HK-2 (cell line): ENCODE measurements around the gene DIRAS1.
A peak's percentile ranks its signal among the peaks of the same experiment; 100 is the strongest.
"Not testable (repeated sequence)": the region's sequence is repeated elsewhere in the genome, so short reads cannot be mapped to it uniquely, and the experiment has no call there.

Experiments
- DNase-seq: peaks from one replicate; pipeline ENCODE4 v3.0.0-alpha.2; 2018; ENCODE audit not compliant: unreplicated experiment

DIRAS1 gene

GRCh38 chr19:2711172-2711874, 9.8 kb downstream of the DIRAS1 start:
- DNase-seq = peak; percentile 50

GRCh38 chr19:2706251-2706650, 14.9 kb downstream of the DIRAS1 start:
- DNase-seq = no peak

GRCh38 chr19:2703691-2704216, 17.4 kb downstream of the DIRAS1 start:
- DNase-seq = no peak

- no peak for DNase-seq
These were observed 18.1 kb downstream of the DIRAS1 start for GRCh38 chr19:2703077-2703437.

DNA sequence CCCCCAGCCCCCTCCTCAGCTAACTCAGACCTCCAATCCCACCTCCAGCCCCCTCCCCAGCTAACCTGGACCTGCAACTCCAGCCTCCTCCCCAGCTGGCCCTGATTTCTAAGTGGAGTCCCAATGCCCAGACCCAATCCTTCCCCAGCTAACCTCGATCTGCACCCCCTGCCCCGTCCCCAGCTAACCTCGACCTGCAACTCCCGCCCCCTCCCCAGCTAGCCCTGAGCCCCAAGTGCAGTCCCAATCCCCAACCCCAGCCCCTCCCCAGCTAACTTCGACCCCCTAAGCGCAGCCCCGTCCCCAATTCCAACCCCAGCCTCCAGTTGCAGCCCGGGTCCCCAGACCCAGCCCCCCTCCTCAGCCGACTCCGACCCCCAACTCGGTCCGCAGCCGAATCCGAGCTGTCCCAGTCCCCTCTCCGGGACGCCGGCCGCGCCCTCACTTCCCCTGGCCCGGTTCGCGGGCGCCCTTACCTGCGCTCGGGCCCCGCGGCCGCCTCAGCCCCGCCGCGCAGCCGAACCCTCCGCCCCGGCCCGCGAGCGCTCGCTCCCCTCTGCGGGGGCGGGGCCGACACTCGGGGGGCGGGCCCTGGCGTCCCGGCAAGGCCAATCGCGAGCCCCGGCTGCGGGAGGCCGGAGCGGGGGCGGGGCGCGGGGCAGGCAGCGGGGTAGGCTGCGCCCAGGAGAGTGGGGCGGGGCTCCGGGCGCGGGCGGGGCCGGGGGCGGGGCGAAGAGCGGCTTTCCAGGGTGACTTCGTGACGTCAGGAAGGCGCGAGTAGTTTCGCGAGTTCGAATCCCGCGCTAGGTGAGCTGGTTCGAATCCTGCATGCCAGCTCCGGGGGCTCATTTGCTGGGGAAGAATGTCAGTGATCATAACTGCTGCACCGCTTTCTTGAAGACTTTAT, 18.7 kb downstream of the DIRAS1 start, which contains the start of gene GNG7:
Gene GNG7, minus strand, starts transcription at position 525 of the 907 bp plus-strand sequence. CDS start 182,006 bp downstream, outside the sequence.
- DNase-seq = peak; percentile 93

DNA sequence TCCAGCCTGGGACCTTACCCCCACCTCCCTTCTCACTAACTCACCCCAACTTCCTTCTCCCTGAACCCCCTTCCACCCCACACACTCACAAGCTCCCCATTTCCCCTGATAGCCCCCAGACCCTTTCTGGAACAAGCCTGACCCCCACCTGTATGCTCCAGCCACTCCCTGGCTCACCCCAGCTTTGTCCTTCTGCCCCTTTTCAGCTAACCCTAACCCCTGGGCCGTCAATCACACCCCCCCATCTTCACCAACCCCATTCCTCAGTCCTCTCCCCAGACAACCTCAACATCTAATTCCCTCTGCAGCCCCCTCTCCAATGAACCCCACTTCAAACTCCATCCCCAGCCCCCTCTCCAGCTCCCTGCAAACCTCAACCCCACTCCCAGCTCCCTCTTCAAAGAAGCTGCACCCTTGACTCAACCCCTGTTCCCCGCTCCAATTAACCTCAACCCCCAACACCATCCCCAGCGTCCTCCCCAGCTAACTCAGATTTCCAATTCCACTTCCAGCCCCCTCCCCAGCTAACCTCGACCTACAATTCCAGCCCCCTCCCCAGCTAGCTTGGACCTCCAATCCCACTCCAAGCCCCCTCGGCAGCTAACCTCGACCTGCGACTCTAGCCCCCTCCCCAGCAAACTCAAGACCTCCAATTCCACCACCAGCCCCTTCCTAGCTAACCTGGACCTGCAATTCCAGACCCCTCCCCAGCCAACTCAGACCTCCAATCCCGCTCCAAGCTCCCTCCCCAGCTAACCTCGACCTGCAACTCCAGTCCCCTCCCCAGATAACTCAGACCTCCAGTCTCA, 19.6 kb downstream of the DIRAS1 start:
- DNase-seq = no peak

DNA sequence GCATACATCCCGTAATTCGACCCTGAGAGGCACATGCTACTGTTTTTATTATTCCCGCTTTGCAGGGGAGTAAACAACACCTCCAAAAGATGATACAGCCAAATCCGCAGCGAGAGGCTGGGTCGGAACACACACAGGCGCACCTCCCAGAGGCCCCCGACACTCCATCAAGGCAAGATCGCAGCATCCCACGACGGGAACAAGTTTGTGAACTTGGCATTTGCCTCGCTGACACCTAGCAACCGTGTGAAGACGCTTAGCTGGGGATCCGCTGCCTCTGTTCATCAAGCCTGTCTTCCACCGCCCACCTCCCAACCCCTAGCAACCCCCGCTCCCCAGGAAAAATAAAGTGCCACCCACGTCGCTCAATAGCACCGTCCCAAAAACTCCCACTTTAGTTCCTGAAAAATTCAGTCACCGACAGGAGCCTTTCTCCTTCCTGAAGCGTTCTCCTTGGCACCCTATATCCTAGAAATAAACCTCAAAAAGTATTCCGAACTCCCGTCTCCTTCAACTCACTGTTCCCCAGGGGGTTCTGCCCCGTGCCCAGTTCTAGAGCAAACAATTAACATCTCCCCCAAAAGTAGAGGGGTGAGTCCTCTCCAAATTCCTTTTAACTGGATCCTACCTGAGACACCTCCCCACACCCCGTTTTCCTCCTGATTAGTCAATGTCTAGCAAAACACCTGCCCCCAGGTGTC, 20.4 kb downstream of the DIRAS1 start:
- DNase-seq = no peak

DNA sequence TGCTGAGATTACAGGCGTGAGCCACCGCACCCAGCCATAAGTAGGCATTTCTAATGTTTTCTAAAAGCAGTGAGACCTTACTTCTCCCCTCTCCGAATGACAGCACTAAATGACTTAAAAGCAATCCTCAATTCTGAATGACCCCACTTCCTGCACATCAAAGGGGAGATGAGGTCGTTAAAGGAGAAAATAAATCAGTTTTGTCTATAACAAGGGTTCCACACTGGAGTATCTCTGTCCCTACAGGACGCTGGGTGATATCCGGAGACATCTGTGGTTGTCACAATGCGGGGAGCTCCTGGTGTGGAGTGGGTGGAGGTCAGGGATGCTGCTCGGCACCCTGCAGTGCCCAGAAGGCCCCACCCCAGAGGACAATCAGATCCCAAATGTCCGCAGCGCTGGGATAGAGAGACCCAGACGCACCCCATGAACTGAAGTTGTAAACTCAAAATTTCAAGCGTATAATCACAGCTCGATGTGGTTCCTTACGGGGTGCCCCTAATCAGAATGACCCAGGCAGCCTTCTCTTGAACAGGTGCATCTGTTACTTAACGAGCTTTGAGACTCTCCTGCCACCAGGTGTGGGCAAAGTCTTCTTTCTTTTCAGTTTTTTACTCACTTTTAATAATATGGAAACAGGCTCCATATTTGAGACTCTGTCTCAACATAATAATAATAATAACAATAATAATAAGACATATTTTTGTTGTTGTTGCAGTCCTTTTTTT, 21.6 kb downstream of the DIRAS1 start:
- DNase-seq = no peak

- no peak for DNase-seq
These were observed 27.0 kb downstream of the DIRAS1 start for GRCh38 chr19:2694196-2694595.

DNA sequence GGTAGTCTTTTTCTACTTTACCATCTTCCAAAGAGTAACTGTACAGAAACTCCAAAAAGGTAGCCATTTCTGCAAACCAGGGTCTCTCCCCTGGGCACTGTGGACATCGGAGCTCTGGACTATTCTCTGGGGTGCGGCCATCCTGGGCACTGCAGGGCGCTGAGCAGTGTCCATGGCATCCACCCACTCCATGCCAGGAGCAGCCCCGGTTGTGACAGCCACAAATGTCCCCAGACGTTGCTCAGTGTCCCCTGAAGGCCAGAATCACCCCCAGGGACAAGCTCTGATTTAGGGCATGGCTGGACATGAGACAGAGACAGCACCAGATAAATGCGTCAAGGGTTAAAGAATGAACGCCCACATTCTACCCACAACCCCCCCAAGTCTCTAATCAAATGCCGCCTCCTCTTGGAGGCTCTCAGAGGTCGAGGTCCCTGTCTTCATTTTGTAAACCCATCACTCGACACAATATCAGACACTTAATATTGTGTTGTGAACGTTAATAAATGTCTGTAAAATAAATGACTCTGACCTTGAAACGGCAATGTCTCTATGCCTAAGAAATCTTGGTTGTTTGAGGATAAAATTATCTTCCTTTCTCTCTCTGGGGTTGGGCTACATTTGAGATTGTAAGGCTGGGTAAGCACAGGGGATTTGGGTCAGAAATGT, 27.5 kb downstream of the DIRAS1 start:
- no peak for DNase-seq

GRCh38 chr19:2691951-2692350, 29.2 kb downstream of the DIRAS1 start:
- no peak for DNase-seq

GRCh38 chr19:2690856-2691255, 30.3 kb downstream of the DIRAS1 start:
- no peak for DNase-seq

- DNase-seq = no peak
These were observed 34.8 kb downstream of the DIRAS1 start for GRCh38 chr19:2686360-2686759.

DNA sequence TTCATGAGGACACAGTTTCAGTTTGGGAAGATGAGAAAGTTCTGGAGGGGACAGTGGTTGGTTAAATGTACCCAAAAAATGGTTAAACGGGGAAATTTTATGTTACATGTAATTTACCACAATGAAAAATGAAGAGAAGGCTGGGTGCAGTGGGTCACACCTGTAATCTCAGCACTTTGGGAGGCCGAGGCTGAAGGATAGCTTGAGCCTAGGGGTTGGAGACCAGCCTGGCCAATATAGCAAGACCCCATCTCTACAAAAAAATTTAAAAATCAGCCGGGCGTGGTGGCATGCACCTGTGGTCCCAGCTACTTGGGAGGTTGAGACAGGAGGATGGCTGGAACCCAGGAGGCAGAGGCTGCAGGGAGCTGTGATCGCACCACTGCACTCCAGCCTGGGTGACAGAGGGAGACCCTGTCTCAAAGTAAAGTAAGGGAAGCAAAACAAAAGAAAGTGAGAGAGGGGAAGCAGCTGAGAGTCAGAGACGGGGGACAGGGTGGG, 35.9 kb downstream of the DIRAS1 start:
- DNase-seq = no peak

DNA sequence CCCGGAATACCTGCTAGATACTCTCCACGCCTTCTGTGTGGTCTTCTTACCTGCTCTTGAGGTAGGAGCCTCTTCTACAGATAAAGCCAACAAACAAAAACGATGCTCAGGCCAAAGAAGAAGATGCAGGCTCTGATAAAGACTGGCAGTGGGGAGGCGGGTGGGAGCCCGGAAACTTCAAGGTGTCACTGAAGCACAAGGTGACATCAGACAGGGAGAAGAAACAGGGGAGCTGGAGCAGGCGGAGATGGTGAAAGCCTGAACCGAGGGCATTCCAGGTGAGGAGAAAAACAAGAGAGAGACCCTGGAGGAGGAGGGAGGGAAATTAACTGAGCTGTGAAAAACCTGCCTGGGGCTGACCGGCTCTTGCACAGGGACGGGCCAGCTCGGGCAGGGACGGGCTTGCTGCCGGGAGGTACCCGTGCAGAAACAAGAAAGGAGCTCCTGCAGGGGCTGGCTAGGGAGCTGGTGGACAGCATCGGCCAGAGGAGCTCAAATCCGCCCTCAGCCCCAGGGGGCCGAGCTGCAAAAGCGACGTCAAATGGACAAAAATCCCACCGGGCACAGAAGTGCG, 37.7 kb downstream of the DIRAS1 start:
- DNase-seq = no peak

DNA sequence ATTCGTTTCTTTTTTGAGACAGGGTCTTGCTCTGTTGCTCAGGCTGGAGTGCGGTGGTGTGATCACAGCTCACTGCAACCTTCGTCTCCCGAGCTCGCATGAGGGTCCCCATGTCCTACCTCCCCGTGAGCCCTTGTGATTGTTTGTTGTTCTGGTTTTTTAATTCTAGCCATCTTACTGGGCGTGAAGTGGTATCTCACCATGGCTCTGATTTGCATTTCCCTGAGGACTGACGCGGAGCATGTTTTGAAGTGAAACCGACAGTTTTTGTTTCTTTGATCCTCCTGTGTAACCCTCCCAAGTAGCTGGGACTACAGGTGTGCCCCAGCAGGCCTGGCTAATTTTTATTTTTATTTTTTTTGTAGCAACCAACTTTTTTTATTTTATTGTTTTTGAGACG, 40.4 kb downstream of the DIRAS1 start:
- DNase-seq = no peak

GRCh38 chr19:2679439-2679838, 41.7 kb downstream of the DIRAS1 start:
- DNase-seq = no peak

DNA sequence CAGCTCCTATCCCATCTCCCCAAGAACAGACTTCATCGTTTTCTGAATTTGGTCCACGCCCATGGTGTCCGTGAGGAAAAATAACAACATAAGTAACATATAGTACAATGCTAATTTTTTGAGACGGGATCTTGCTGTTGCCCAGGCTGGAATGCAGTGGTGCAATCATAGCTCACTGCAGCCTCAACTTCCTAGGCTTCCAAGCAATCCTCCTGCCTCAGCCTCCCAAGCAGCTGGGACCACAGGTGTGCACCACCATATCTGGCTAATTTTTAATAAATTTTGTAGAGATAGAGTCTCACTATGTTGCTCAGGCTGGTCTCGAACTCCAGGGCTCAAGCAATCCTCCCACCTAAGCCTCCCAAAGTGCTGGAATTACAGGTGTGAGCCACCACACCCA, 42.2 kb downstream of the DIRAS1 start:
- DNase-seq = not testable (repeated sequence)

DNA sequence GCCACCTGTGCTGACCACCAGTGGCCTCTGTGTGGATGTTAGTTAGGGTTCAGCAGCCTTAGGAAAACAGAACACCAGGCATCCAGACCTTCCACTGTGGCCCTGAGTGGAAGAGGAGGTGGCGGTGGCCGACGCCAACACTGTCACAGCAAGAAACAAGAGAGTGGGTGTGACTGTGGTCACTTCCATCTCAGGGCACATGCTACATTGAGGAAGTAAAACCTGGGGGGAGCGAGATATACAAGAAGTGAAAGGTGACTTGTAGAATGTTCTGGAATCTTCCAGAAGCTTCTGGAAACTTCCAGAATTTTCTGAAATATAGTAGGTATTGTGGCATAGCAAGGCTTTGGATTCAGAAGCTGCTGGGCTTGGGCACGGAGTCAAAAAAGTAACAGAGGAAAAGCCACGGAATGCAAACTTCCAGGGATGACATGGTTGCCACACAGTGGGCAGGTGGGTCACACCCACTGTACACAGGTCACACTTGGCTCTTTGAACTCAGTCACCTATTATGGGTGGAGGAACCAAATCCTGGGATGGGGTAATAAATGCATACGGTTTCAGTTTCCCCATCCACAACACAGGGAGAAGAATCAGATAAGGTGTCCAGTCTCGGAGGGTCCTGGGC, 43.0 kb downstream of the DIRAS1 start:
- no peak for DNase-seq
